Mucosa of gallbladder (tissue), 1 donor: ENCODE results near the gene FKBP15. TPM values are rescaled to one million over a fixed set of nuclear protein-coding genes. Genes with fewer than 3 reads are reported as not detected.

Source experiments
- DNase-seq: peaks from one replicate; pipeline ENCODE4 v3.0.0-alpha.2; 2020; ENCODE audit warnings: low spot score
- total RNA-seq: library from RNA; stranded (reverse); gene quantifications from one replicate; pipeline ENCODE4 v1.2.1, GENCODE V29; 2021
- donor health status: DM: no; HTN: no; CAD: no.

FKBP15 gene
- total RNA-seq, 1 donor from 2014 or later: 28.9 TPM

GRCh38 chr9:113228130-113228665, 7.1 kb upstream of the FKBP15 start:
- DNase-seq: no peak

GRCh38 chr9:113227436-113227835, 6.4 kb upstream of the FKBP15 start:
- no peak for DNase-seq

GRCh38 chr9:113223963-113224362, 2.9 kb upstream of the FKBP15 start:
- no peak for DNase-seq

DNA sequence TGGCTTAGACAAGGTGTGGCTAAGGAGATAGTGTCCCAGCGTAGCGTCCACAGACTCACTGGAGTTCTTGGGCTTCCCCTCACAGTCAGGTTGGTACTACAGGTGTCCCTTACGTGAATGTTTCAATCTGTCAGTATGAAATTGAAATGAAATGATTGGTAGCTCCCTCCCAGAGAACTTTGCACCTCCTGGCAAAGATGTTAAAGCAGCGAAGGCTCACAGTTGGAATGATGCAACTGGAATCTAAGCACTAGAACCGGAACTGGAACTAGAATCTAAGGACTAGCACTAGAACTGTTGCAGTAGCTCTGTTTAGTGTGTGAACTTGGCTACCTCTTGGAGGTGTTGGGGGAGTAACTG, 1.4 kb upstream of the FKBP15 start:
- DNase-seq: no peak

- DNase-seq: no peak
Measured at GRCh38 chr9:113221800-113222481, 864 bp upstream of the FKBP15 start.

- DNase-seq: no peak
Measured at GRCh38 chr9:113220467-113221002, 542 bp downstream of the FKBP15 start.

- DNase-seq: no peak
Measured at GRCh38 chr9:113219969-113220368, 1.1 kb downstream of the FKBP15 start.

DNA sequence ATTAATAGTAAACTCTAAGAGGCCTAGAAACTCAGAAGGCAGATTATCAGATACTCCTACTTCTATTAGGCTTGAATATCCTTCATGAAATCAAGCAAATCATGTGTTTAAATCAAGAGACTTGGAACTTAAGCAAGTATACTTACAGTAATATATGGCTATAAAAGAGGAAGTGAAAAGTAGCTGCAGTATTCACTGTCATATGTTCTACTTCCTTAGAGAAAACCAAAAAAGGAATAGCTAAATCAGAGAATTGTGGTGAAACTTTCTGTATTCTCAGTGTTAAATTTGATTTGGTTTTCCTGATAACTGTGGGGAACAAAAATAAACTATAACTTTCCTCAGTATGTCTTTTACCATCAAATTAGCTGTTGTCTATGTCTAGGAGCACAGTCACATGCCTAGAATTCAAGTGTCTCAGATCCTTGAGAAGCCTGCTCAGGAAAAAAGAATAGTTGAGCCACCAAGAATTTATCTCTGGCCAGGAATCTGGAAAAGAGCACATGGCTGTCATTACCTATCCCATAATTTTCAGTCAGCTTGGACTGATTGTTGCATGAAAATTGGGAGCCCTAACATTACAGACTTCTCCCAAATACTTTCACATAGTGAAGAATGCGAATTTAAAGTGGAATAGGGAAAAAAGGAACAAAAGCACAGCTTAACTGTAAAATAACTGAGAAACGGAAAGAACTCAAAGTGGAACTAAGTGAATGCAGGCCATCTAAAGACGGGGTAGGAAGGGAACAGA, 1.7 kb downstream of the FKBP15 start:
- DNase-seq: no peak

GRCh38 chr9:113216406-113216805, 4.7 kb downstream of the FKBP15 start:
- DNase-seq: no peak

DNA sequence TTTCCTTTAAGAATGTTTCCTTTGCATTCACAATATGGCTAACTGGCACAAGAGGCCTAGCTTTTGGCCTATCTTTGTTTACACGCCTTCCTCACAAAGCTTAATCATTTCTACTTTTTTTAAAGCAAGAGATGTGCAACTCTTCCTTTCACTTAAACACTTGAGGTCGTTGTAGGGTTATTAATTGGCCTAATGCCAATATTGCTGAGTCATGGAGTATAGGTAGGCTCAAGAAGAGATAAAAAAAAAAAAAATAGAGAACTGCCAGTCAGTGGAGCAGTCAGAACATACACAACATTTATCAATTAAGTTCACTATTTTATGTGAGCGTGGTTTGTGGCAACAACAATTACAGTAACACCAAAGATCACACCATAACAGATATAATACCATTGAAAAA, 5.9 kb downstream of the FKBP15 start:
- DNase-seq: no peak

- no peak for DNase-seq
Measured at GRCh38 chr9:113210815-113211214, 10.3 kb downstream of the FKBP15 start.

GRCh38 chr9:113205861-113206260, 15.2 kb downstream of the FKBP15 start:
- no peak for DNase-seq

- no peak for DNase-seq
Measured at GRCh38 chr9:113205432-113205831, 15.6 kb downstream of the FKBP15 start.

DNA sequence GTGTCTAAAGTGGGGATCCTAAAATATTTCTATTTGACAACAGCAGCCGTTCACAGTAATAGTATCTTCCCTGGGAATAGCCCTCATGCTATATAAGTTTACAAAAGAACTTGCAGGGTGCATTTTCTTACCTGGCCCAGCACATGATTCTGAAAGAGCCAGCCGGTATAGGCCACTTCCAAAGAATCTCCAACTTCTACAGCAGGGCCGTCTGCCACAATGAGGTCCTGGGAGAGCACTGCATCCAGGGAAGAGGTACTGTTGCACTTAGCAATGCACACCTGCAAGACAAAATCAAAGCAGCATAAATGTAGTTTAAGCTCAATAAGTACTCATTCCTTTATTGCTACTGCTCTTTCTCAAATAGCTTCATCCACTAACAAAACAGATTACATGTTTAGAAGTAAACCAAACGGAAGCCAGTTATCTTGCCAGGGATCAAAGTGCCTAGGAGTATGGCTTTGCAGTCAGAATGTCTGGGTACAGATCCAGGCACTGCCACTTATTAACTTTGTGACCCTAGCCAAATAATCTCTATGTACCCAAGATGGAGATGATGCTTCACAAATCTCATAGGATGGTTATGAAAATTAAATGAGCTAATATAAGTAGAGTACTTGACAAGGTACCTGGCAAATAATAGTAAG, 21.3 kb downstream of the FKBP15 start:
- no peak for DNase-seq

DNA sequence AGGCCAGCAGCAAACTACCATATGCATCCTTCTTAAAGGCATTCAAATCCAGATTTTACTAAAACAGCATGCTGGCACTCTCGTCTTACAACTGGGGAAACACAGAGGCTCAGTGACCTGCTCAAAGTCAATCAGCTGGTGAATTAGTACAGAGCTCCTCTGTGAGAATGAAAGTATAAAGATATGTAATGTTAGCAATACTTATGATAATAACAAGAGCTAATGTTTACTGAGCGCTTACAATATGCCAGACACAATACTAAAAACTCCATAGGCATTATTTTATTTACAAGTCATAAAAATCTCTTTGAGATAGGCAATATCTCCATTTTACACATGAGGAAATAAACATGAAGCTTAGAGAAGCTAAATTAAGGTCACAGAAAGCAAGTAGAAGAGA, 28.6 kb downstream of the FKBP15 start:
- DNase-seq: no peak

GRCh38 chr9:113187929-113188595, 33.0 kb downstream of the FKBP15 start:
- DNase-seq: peak; percentile 20

DNA sequence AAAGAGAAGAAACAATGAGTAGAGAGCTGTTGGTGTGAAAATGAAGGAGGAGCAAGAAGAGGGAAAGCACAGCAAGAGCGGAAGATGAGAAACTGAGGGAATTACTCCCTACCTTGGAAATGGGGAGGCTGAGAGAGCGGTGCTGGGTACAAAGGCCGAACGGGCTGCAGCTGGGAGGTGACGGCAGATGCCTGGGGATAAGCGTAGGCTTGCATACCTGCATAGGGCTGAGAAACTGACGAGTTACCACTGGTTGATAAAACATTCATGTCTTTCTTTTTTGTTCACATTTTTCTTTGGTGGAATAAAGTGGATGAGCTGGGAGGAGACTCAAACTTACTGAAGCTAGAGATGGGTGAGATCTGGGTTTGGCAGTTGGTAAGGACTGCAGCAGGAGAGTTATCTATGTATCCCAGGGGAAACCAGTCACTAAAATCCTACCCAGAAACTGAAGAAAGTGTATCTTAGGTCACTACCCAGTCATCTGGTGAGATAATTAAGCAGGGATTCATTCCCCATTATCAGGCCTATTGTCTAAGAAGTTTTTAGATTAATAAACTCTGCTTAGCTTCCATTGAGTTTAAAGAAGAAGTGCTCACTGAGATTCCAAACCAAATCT, 34.8 kb downstream of the FKBP15 start:
- DNase-seq: no peak

DNA sequence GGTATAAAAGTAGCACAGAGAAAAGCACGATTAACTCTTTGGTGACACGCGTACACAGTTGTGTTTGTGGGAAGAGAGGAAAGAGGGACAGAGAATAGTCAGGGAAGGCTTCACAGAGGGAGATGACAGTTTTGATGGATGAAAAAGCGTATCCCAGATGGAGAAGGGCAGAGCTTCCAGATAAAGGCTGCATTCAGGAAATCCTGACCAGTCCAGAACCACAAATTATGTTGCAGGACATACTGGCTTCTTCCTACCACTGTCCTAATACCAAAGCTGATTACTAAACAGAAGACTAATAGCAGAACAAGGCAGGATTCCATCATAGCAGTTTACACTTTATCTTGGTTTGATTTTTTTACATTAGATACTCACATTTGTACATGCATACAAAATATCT, 35.8 kb downstream of the FKBP15 start:
- no peak for DNase-seq

DNA sequence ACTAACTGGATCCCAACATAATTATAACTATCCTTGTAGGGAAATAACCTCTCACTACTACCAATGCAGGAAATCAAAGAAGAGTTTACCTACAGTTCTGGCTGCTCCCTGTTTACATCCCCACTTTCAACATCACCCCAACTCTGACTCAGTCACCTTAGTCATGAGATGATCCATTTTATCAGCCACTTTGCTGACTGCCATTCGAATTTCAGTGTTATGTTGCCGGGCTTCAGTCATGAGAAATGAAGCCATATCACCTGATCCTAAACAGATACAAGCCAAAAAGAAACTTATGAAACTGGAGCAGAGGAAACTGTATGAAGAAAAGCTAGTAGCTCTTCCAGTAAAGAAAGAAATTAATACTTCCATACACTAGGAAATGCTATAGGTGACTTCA, 36.5 kb downstream of the FKBP15 start:
- DNase-seq: no peak

DNA sequence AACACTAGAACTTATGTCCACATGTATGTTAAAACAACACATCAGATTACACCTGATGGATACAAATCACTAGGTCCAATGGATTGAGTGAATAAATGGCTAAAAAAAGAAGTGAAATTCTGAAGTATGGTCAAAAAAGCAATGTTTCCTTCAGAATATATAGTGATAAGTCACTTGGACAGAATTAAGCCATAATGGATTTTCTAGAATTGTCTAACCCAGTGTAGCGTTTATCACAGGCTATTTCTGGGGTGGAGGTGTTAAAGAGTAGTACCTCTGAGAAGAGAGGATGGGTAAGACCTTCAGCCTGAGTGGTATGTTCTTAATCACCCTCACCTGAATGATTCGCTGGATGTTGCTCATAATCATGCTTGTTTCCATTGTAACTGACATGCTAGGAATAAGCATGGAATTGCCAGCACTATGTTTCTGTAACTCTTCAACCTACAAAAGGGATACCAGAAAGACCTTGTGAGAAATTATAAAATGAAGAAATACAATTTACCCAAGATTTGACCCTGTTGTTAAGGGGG, 37.1 kb downstream of the FKBP15 start:
- no peak for DNase-seq

DNA sequence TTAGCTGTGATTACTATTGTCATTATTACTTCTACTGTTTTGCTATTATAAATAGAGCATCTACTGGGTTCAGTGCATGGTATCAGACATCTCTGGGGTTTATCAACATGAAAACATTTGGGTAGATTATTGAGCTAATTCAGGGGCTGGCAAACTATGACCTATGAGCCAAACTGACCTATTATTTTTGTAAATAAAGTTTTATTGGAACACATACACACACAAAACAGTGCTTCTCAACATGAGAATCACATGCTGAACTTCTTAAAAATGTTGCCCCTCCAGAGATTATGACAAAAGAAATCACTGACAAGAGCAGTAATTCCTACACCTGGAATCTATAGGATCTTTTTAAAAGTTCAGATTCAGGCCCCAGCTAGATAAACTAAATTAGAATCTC, 39.9 kb downstream of the FKBP15 start:
- DNase-seq: no peak
